ENCODE results near the gene PTPRN2. TPM values are rescaled to one million over a fixed set of nuclear protein-coding genes. Genes with fewer than 3 reads are reported as not detected.
"Not testable (repeated sequence)": the region's sequence is repeated elsewhere in the genome, so short reads cannot be mapped to it uniquely, and the experiment has no call there.

The PTPRN2 gene
- total RNA-seq, 2 donors from 2014 or later: 26.1 to 55.5 TPM

DNA sequence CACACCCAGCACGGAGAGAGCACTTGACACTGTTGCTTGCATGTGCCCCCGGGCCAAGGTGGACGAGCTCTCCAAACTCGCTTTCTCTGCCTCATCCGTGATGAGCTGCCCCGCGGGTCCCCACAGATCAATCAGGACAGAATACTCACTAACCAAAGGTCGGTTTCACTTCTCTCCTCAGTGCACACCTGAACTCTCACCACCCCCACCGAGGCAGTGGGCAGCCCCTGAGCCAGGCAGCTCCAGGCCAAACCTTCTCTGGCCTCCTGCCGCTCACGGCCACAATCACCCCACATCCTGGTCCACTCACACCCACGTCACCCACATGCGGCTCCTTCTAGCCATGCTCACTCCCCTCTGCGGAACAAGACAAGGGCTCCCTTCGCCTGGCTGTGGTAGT, 806.9 kb downstream of the PTPRN2 start:
- Histone ChIP-seq H3K27ac (no peak overlapping the region), H3K4me3 (no peak overlapping the region), H3K4me1 (replicated peaks) (no peaks in the 10 kb centered on the region), H3K27me3 (replicated peaks; ENCODE audit: insufficient read depth) (no peaks in the 10 kb centered on the region), H3K36me3 (no peaks in the 10 kb centered on the region), H3K9me3 (no peaks in the 10 kb centered on the region)
- TF ChIP-seq, protein P1, sequence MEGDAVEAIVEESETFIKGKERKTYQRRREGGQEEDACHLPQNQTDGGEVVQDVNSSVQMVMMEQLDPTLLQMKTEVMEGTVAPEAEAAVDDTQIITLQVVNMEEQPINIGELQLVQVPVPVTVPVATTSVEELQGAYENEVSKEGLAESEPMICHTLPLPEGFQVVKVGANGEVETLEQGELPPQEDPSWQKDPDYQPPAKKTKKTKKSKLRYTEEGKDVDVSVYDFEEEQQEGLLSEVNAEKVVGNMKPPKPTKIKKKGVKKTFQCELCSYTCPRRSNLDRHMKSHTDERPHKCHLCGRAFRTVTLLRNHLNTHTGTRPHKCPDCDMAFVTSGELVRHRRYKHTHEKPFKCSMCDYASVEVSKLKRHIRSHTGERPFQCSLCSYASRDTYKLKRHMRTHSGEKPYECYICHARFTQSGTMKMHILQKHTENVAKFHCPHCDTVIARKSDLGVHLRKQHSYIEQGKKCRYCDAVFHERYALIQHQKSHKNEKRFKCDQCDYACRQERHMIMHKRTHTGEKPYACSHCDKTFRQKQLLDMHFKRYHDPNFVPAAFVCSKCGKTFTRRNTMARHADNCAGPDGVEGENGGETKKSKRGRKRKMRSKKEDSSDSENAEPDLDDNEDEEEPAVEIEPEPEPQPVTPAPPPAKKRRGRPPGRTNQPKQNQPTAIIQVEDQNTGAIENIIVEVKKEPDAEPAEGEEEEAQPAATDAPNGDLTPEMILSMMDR (IDR thresholded peaks at IDR 0.05): no peak
- no peak for TF ChIP-seq POLR2A (IDR thresholded peaks at IDR 0.05)
- no peak for TF ChIP-seq POLR2AphosphoS5 (IDR thresholded peaks at IDR 0.05)
- intact Hi-C loops (cut with DNase I): no loop called here
- no peak for DNase-seq (ENCODE audit: low spot score)
- 90% methylated on average over 15 of the region's 15 CpGs for WGBS

DNA sequence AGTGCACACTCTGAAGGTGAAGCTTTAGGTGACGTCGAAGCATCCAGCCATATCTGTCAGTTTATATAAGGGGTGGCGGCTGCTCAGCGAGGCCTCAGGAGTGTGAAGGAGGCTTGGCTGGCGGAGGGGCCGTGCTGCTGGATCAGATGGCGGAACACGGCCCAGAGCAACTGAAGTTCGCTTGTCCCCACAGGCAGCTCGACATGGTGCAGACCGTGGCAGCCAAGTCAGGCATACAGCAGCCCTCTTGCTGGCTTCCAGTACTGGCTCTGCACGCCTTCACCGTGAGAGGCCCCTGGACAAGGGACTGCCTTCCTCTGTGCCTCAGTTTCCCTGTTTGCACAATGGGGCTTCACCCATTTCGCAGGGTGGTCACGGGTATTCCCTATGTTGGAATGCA, 807.3 kb downstream of the PTPRN2 start:
- 85% methylated on average over 15 of the region's 15 CpGs for WGBS
- no peak for TF ChIP-seq POLR2A (IDR thresholded peaks at IDR 0.05)
- no peak for TF ChIP-seq POLR2AphosphoS5 (IDR thresholded peaks at IDR 0.05)
- TF ChIP-seq, protein P1 (IDR thresholded peaks at IDR 0.05): no peak
- H3K4me3 ChIP-seq: no peak overlapping the region
- intact Hi-C loops (cut with DNase I): no loop called here
- H3K27ac ChIP-seq: no peak overlapping the region
- H3K27me3 ChIP-seq (replicated peaks; ENCODE audit: insufficient read depth): no peaks in the 10 kb centered on the region
- no peaks in the 10 kb centered on the region for H3K36me3 ChIP-seq
- no peak for DNase-seq (ENCODE audit: low spot score)
- H3K4me1 ChIP-seq (replicated peaks): no peaks in the 10 kb centered on the region
- no peaks in the 10 kb centered on the region for H3K9me3 ChIP-seq

DNA sequence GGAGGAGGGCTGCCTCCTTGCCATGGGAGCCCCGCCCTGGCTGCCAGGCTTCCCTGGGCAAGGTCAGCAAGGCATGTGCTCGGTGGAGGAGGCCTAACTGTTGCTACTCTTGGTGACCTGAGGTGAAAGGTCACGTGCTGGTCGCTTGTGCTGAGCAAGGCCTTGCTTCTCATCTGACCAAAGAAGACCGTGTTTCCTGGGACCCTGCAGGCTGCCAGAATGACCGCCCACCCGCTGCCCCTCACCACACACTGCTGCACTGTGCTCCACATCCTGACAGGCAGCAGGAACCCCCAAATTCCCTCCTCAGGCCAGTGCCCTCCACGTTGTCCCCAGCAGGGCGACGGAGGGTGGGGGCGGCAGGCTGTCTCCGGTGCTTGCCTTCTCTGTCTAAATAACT, 808.4 kb downstream of the PTPRN2 start:
- TF ChIP-seq POLR2AphosphoS5 (IDR thresholded peaks at IDR 0.05) (no peak), POLR2A (IDR thresholded peaks at IDR 0.05) (no peak)
- TF ChIP-seq, protein P1 (IDR thresholded peaks at IDR 0.05): no peak
- Histone ChIP-seq H3K36me3 (no peaks in the 10 kb centered on the region), H3K4me1 (replicated peaks) (no peaks in the 10 kb centered on the region), H3K9me3 (no peaks in the 10 kb centered on the region), H3K27ac (no peak overlapping the region), H3K4me3 (no peak overlapping the region), H3K27me3 (replicated peaks; ENCODE audit: insufficient read depth) (no peaks in the 10 kb centered on the region)
- 91% methylated on average over 12 of the region's 12 CpGs for WGBS
- DNase-seq (ENCODE audit: low spot score): no peak
- intact Hi-C loops (cut with DNase I): no loop called here

DNA sequence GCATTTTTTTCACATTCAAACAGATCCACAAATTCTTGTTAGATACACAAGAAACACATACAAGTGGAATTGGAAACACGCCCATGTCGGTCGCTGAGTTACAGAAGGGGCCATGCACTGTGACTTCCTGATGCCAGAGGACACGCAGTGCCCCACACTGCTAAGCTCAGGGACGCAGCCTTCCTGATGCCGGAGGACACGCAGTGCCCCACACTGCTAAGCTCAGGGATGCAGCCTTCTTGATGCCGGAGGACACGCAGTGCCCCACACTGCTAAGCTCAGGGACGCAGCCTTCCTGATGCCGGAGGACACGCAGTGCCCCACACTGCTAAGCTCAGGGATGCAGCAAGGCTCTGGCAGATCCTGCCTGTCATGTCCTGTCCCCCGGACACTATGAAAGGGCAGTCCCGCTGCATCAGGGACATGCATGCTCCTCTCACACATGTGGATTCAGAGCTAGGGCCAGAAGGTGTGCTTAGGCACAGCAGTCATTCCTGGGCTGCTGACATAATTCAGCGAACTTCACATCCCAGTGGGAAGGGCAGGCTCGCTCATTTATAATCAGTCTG, 810.3 kb downstream of the PTPRN2 start:
- H3K4me3 ChIP-seq; H3K27me3 ChIP-seq (replicated peaks; ENCODE audit: insufficient read depth); intact Hi-C loops (cut with DNase I); H3K9me3 ChIP-seq; H3K4me1 ChIP-seq (replicated peaks); H3K36me3 ChIP-seq; H3K27ac ChIP-seq; DNase-seq (ENCODE audit: low spot score): not testable (repeated sequence)
- 56% methylated on average over 14 of the region's 16 CpGs for WGBS

DNA sequence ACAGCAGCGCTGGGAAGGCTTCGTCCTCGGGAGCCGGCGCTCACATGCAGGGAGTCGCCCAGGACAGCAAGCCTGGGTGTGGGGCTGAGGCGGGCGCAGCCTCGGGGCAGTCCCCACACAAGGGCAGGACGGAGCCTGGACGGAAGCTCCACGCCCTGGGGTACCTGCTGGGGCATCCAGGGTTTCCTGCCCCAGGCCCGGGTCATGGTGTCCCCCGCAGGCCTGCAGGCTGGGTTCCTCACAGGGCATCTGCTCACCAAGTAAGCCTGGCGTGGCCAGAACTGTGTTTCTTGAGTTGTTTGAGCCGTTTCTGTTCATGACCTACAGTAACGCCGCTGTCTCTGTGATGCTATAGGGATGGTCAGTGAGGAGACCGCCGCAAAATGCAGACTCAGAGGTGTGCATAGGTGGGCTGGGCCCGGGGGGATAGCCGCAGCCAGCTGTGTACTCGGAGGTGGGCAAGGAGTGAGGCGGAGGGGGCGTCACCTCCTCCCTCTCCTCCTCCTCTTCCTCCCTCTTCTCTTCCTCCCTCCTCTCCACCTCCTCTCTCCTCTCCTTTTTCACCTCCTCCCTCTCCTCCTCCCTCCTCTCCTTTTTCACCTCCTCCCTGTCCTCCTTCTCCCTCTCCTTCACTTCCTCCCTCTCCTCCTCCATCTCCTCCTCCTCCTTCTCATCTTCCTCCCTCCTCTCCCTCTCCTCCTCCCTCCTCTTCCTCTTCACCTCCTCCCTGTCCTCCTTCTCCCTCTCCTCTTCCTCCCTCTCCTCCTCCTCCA, 811.9 kb downstream of the PTPRN2 start:
- DNase-seq (ENCODE audit: low spot score): no peak
- no peak for TF ChIP-seq POLR2AphosphoS5 (IDR thresholded peaks at IDR 0.05)
- no peak for TF ChIP-seq POLR2A (IDR thresholded peaks at IDR 0.05)
- TF ChIP-seq, protein P1 (IDR thresholded peaks at IDR 0.05): no peak
- Histone ChIP-seq H3K9me3 (no peaks in the 10 kb centered on the region), H3K4me1 (replicated peaks) (no peaks in the 10 kb centered on the region), H3K27me3 (replicated peaks; ENCODE audit: insufficient read depth) (no peaks in the 10 kb centered on the region), H3K4me3 (no peak overlapping the region), H3K27ac (no peak overlapping the region), H3K36me3 (no peaks in the 10 kb centered on the region)
- WGBS: 85% methylated on average over 16 of the region's 25 CpGs
- intact Hi-C loops (cut with DNase I): no loop called here
